ENCODE measurements around the gene CEP95.

GRCh38 chr17:64503341-64503740 lies 3.4 kb upstream of the CEP95 start:
- no peak for TF ChIP-seq POLR2A (IDR thresholded peaks at IDR 0.05)
- no peak for TF ChIP-seq CTCF (IDR thresholded peaks at IDR 0.05)
- TF ChIP-seq POLR2AphosphoS5 (IDR thresholded peaks at IDR 0.05): no peak
